Activated CD8-positive, alpha-beta memory T cell treated with anti-CD3 and anti-CD28 coated beads for 24 hours (primary cell): ENCODE results near the gene RNPC3.
A peak's percentile ranks its signal among the peaks of the same experiment; 100 is the strongest.
"Not testable (repeated sequence)": the region's sequence is repeated elsewhere in the genome, so short reads cannot be mapped to it uniquely, and the experiment has no call there.

Experiments used
- DNase-seq: peaks from one replicate; pipeline ENCODE4 v3.0.0-alpha.2; 2020

The RNPC3 gene

GRCh38 chr1:103525607-103526507 is at the start of gene RNPC3:
RNPC3 (plus strand) TSS chr1:103525699; CDS start chr1:103526071, 372 bp downstream.
- DNase-seq = peak; percentile 94

DNA sequence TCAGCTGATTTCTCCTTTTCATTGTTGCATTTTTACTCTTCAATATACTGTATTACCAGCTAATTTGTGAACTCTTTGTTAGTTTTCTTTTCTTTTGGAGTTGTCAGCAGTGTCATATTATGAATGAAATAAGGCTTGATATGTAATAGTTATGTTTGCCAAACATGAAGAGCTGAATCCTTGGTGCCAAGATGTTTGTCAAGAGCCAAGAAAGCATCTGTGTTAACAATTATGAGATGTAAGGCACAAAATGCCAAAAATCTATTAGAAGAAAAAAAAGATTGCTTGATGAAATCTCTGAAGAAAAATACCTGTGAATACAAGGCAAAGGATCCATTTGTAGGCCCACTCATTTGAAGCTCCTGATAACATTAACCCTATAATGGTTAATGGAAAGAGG is 48.4 kb upstream of the RNPC3 start:
- DNase-seq = no peak

DNA sequence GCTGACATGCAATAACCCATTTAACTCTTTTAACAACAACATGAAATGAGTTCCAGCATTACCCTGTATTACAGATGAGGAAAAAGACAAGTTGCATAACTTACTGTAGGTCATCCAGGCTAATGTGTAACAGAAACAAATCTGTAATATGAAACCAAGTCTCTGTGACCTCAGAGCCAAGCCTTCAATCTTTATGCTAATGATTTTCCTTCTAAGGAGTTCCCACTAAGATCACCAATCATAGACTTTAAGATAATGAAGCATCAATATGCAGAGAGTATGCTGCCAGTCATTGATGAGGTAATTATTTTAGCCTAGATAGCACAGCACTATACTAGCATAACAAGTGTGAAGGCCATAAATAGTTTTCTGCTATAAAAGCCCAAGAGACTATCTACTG is 35.6 kb upstream of the RNPC3 start:
- DNase-seq = no peak

- no peak for DNase-seq
These were observed 33.4 kb upstream of the RNPC3 start for GRCh38 chr1:103492003-103492625.

DNA sequence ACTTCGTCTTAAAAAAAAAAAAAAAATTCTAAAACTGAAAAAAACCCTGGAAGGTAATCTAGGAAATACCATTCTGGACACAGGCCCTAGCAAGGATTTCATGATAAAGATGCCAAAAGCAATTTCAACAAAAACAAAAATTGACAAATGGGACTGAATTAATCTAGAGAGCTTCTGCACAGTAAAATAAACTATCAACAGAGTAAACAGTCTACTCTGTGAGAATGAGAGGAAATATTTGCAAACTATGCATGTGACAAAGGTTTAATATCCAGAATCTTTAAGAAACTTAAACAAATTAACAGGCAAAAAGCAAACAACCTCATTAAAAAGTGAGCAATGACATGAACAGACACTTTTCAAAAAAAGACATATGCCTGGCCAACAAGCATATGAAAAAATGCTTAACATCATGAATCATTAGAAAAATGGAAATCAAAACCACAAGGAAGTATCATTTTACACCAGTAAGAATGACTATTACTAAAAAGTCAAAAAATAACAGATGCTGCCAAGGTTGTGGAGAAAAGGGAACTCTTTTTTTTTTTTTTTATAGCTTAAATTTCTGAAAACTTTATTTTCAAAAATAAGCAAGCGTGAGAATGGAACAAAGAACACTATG is 29.4 kb upstream of the RNPC3 start:
- no peak for DNase-seq

- DNase-seq = no peak
These were observed 28.1 kb upstream of the RNPC3 start for GRCh38 chr1:103497404-103497803.

DNA sequence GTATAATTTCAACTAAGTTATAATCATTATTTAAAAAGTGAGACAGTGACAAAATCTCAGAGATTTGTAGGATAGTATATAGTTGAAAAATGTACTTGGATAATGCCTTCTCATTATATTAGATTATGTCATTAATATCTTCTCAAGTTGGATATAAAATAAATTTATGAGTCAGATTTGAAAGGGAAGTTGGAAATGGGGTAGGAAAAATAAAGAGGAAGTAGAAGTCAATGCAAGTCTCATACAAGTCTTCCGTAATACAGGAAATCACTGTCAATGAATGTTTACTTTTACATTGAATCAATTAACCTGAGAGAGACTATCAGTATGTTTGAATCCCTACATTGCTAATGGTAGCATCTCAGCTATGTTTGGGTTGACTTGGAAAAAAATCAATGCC is 16.2 kb upstream of the RNPC3 start:
- DNase-seq = no peak

GRCh38 chr1:103513711-103514110 is 11.8 kb upstream of the RNPC3 start:
- no peak for DNase-seq

DNA sequence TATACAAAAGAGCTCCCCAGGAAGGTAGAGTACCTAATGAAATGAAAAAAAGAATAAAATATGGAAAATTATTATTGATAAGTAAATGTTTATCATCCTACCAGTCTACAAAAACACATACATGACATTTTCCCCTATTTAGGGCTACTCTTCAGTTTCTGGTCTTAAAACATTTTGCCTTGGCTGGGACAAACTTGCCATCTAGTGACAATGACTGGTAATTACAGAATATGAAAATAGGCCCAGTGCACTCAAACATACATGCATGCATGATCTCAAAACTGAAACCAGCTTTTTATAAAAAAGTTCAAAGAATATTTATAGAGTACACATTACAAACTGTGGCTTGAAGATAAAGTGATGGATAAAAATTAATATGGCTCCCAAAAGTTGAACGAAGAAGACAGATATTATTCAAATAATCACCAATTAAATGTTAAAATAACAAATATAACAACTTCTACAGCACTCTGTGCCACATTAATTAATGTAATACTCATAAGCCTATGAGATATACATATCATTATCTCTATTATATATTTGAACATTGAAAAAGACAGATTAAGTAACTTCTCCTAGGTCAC is 10.5 kb upstream of the RNPC3 start:
- DNase-seq = no peak

GRCh38 chr1:103516283-103516682 is 9.2 kb upstream of the RNPC3 start:
- DNase-seq = no peak

- DNase-seq = no peak
These were observed 8.8 kb upstream of the RNPC3 start for GRCh38 chr1:103516693-103517092.

- DNase-seq = no peak
These were observed 8.0 kb upstream of the RNPC3 start for GRCh38 chr1:103517380-103518047.

GRCh38 chr1:103520822-103521221 is 4.7 kb upstream of the RNPC3 start:
- no peak for DNase-seq

DNA sequence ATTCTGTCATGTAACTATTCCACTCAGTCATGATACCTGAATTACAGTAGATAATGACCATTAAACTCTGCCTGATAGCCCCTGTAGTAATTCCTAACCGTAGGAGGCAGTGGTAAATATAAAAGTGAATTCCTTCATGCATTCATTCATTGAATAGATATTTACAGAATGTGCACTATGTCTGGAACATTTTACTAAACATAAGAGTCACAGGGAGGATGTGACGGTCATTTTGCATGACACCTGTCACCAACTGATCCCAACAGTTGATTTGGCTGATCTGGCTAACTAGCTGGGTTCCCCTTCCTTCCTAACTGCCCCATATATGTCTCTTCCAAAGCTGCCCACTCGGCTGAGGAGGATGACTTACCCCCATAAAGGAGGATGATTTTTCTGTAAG is 2.2 kb upstream of the RNPC3 start:
- no peak for DNase-seq

DNA sequence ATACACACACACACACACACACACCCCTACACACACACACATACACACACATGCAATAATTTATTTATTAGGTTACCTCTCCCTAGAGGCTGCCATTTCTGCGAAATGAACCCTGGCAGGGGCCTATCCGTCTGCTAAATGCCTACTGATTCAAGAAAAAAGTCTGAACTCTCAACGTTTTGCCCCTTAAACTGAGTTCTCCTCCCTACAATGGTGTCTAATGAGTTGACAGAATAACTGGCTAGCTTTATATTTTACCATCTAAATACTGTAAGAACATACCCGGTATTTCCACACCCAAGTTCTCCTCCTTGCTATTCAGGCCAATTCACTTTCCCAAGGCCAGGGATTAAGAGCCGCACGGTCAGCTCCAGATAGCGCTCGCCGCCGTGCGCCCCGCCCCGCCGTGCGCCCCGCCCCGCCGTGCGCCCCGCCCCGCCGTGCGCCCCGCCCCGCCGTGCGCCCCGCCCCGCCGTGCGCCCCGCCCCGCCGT is 339 bp upstream of the RNPC3 start:
- no peak for DNase-seq

DNA sequence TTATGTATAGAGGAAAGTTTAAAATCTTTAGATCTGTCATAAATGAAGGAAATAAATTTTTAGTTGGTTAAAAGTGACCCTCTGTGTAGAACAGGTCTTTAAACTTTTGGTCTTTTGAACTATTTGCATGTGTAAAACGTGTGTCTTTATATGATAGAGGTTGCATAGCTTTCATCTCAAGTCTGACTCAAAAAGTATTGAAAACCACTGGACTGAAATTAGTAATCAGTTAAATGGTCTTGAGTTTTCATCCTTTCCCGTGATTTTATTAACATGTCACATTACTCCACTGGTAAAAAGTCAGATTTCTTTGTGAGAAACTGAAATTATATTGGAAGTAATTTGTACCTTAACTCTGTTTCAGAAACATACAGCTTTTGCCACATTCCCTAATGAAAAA is 1.8 kb downstream of the RNPC3 start:
- no peak for DNase-seq

DNA sequence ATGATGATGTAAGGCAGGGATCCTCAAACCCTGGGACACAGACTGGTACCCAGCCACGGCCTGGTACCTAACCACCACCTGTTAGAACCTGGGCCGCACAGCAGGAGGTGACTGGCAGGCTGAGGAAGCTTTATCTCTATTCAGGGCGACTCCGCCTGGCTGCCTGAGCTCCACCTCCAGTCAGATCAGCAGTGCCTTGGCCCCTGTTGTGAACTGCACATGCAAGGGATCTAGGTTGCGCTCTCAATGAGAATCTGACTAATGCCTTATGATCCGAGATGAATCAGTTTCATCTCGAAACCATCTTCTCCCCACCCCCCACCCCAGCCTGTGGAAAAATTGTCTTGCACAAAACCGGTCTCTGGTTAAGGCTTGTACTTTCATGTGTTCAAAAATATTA is 4.2 kb downstream of the RNPC3 start:
- DNase-seq = peak; percentile 65

- no peak for DNase-seq
These were observed 12.7 kb downstream of the RNPC3 start for GRCh38 chr1:103538226-103538625.

- no peak for DNase-seq
These were observed 15.9 kb downstream of the RNPC3 start for GRCh38 chr1:103541431-103541830.

DNA sequence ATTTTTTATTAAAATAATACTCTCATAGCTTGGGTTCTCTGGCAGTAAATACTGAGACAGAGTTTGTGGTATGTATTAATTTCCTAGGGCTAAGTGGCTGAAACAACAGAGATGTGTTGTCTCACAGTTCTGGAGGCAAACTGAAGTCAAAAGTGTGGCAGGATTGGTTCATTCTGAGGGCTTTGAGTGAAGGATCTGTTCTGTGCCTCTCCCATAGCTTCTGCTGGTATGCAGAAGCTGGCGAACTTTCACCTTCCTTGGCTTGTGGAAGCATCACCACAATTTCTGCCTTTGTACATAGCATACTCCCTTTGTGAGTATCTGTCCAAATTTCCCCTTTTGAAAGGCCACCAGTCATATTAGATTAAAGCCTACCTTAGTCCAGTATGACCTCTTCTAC is 21.0 kb downstream of the RNPC3 start:
- no peak for DNase-seq

DNA sequence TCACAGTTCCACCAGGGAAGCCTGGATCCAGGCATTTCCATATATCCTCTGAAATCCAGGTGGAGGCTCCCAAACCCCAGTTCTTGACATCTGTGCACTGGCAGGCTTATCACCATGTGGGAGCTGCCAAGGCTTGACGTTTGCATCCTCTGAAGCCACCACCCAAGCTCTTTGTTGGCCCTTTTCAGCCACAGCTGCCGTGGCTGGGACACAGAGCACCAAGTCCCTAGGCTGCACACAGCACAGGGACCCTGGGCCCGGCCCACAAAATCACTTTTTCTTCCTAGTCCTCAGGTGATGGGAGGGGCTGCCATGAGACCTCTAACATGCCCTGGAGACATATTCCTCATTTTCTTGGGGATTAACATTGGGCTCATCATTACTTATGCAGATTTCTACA is 22.3 kb downstream of the RNPC3 start:
- no peak for DNase-seq

DNA sequence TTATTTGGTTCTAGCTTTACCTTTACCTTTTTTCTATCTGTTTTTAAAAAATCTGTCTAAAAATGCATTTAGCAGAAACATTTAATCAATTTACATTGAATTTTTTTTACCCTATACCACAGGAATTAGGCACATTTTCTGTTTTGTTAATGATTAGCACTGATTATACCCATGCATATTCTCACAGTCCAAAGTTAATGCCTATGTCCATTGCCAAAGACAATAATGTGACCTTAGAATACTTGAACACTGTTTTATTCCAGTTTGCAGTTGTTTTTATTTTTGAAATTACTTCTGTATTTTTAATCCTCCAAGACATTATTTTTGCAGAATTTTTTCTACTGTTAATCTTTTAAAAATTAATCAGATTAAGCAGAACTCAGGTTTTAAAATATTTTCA is 34.9 kb downstream of the RNPC3 start:
- DNase-seq = no peak

GRCh38 chr1:103561124-103561523 is 35.6 kb downstream of the RNPC3 start:
- DNase-seq = not testable (repeated sequence)
